H9 (cell line): ENCODE measurements around the gene CPM. TPM values are rescaled to one million over a fixed set of nuclear protein-coding genes. Genes with fewer than 3 reads are reported as not detected.

ENCODE experiments used
- DNase-seq: peaks from one replicate; pipeline ENCODE4 v3.0.0-alpha.2; 2017
- H2AFZ ChIP-seq: one replicate; pipeline ENCODE4 v1.6.1; 2013; ENCODE audit warnings: mild to moderate bottlenecking, low read length, control low read depth, moderate library complexity
- H2AK5ac ChIP-seq: 2 replicates; pipeline ENCODE4 v1.6.1; 2013; ENCODE audit warnings: low read length, control low read depth, mixed read lengths; ENCODE audit not compliant: insufficient read length
- H2BK120ac ChIP-seq: one replicate; pipeline ENCODE4 v1.6.1; 2013; ENCODE audit warnings: low read depth, mild to moderate bottlenecking, low read length, control low read depth, inconsistent platforms; ENCODE audit not compliant: poor library complexity, severe bottlenecking
- H2BK12ac ChIP-seq: 2 replicates; pipeline ENCODE4 v1.6.1; 2013; ENCODE audit warnings: low read length, control low read depth, mixed read lengths, low read depth; ENCODE audit not compliant: insufficient read length
- H2BK15ac ChIP-seq: 2 replicates; pipeline ENCODE4 v1.6.1; 2013; ENCODE audit warnings: low read depth, low read length, control low read depth
- H2BK20ac ChIP-seq: one replicate; pipeline ENCODE4 v1.6.1; 2013; ENCODE audit warnings: low read depth, mild to moderate bottlenecking, low read length, control low read depth, inconsistent platforms; ENCODE audit not compliant: poor library complexity, severe bottlenecking
- H2BK5ac ChIP-seq: 2 replicates; pipeline ENCODE4 v1.6.1; 2013; ENCODE audit warnings: low read length, control low read depth, mixed read lengths; ENCODE audit not compliant: insufficient read length
- H3K14ac ChIP-seq: 2 replicates; pipeline ENCODE4 v1.6.1; 2013; ENCODE audit warnings: low read length, control low read depth; ENCODE audit not compliant: insufficient read depth
- H3K18ac ChIP-seq: 2 replicates; pipeline ENCODE4 v1.6.1; 2013; ENCODE audit warnings: low read depth, mild to moderate bottlenecking, mixed read lengths, low read length, control low read depth; ENCODE audit not compliant: insufficient read length
- H3K23ac ChIP-seq: 2 replicates; pipeline ENCODE4 v1.6.1; 2013; ENCODE audit warnings: low read length, control low read depth, mixed read lengths, low read depth; ENCODE audit not compliant: insufficient read length
- H3K23me2 ChIP-seq: 2 replicates; pipeline ENCODE4 v1.6.1; 2013; ENCODE audit warnings: low read depth, mild to moderate bottlenecking, mixed read lengths, low read length, control low read depth; ENCODE audit not compliant: insufficient read length, poor library complexity, severe bottlenecking
- H3K27ac ChIP-seq: 2 replicates; pipeline ENCODE4 v1.5.1; 2013; ENCODE audit warnings: low read length, control low read depth, mixed read lengths, low read depth; ENCODE audit not compliant: insufficient read length
- H3K27me3 ChIP-seq: 2 replicates; pipeline ENCODE4 v1.6.1; 2013; ENCODE audit warnings: low read length, control low read depth, inconsistent platforms; ENCODE audit not compliant: insufficient read depth
- H3K4ac ChIP-seq: 2 replicates; pipeline ENCODE4 v1.6.1; 2013; ENCODE audit warnings: low read depth, mild to moderate bottlenecking, control low read depth, inconsistent platforms, low read length, moderate library complexity
- H3K4me1 ChIP-seq: 2 replicates; pipeline ENCODE4 v1.6.1; 2013; ENCODE audit warnings: low read length, control low read depth, inconsistent platforms; ENCODE audit not compliant: insufficient read depth
- H3K4me2 ChIP-seq: 2 replicates; pipeline ENCODE4 v1.6.1; 2013; ENCODE audit warnings: low read length, control low read depth, mixed read lengths; ENCODE audit not compliant: insufficient read length, insufficient read depth
- H3K56ac ChIP-seq: 2 replicates; pipeline ENCODE4 v1.6.1; 2013; ENCODE audit warnings: low read depth, mild to moderate bottlenecking, mixed read lengths, low read length, control low read depth; ENCODE audit not compliant: insufficient read length
- H3K79me1 ChIP-seq: 2 replicates; pipeline ENCODE4 v1.6.1; 2013; ENCODE audit warnings: low read depth, mild to moderate bottlenecking, moderate library complexity, low read length, control low read depth, inconsistent platforms; ENCODE audit not compliant: insufficient read depth, poor library complexity, severe bottlenecking
- H3K79me2 ChIP-seq: 2 replicates; pipeline ENCODE4 v1.6.1; 2013; ENCODE audit warnings: low read length, control low read depth, inconsistent platforms; ENCODE audit not compliant: insufficient read depth
- H3K9ac ChIP-seq: 2 replicates; pipeline ENCODE4 v1.6.1; 2013; ENCODE audit warnings: low read length, control low read depth, mixed read lengths; ENCODE audit not compliant: insufficient read length; ENCODE audit errors: extremely low read depth
- H3K9me3 ChIP-seq: one replicate; pipeline ENCODE4 v1.6.1; 2013; ENCODE audit warnings: low read depth, low read length, inconsistent platforms; ENCODE audit not compliant: control insufficient read depth
- H3T11ph ChIP-seq: one replicate; pipeline ENCODE4 v1.6.1; 2013; ENCODE audit warnings: mild to moderate bottlenecking, low read length, control low read depth, inconsistent platforms
- H4K20me1 ChIP-seq: one replicate; pipeline ENCODE4 v1.6.1; 2013; ENCODE audit not compliant: control insufficient read depth, insufficient read length, insufficient read depth
- H4K5ac ChIP-seq: 2 replicates; pipeline ENCODE4 v1.6.1; 2013; ENCODE audit warnings: low read depth, mild to moderate bottlenecking, mixed read lengths, low read length, control low read depth; ENCODE audit not compliant: insufficient read length
- H4K8ac ChIP-seq: replicated peaks from 2 replicates; pipeline ENCODE4 v1.6.1; 2013; ENCODE audit warnings: low read length, control low read depth, mixed read lengths, low read depth; ENCODE audit not compliant: insufficient read length
- H4K91ac ChIP-seq: 2 replicates; pipeline ENCODE4 v1.6.1; 2013; ENCODE audit warnings: low read depth, mild to moderate bottlenecking, moderate library complexity, mixed read lengths, low read length, control low read depth; ENCODE audit not compliant: insufficient read length
- H3K27ac Mint-ChIP-seq, 3 experiments: 2 replicates in 2 of 3; 3 replicates in 1 of 3; pipeline ENCODE4 v1.8.0; 2020 to 2021; ENCODE audit warnings: mixed read lengths in 3 of 3, mild to moderate bottlenecking in 1 of 3, moderate library complexity in 1 of 3
- H3K27me3 Mint-ChIP-seq: 2 replicates; pipeline ENCODE4 v1.8.0; 2021; ENCODE audit warnings: low read depth, mild to moderate bottlenecking, moderate library complexity, mixed read lengths
- H3K36me3 Mint-ChIP-seq, 3 experiments: 2 replicates in 2 of 3; 3 replicates in 1 of 3; pipeline ENCODE4 v1.8.0; 2020 to 2021; ENCODE audit warnings: low read depth in 3 of 3, mixed read lengths in 3 of 3; ENCODE audit not compliant: insufficient read depth in 1 of 3
- H3K4me1 Mint-ChIP-seq, 2 experiments: 2 replicates each; pipeline ENCODE4 v1.8.0; 2020; ENCODE audit warnings: mixed read lengths in 2 of 2
- H3K4me3 Mint-ChIP-seq, 2 experiments: 2 replicates in 1 of 2; 3 replicates in 1 of 2; pipeline ENCODE4 v1.8.0; 2020 to 2021; ENCODE audit warnings: mild to moderate bottlenecking in 2 of 2, mixed read lengths in 2 of 2, moderate library complexity in 1 of 2
- H3K9me3 Mint-ChIP-seq, 2 experiments: 2 replicates in 1 of 2; 3 replicates in 1 of 2; pipeline ENCODE4 v1.8.0; 2020; ENCODE audit warnings: mild to moderate bottlenecking in 2 of 2, mixed read lengths in 2 of 2, moderate library complexity in 1 of 2
- CTCF ChIP-seq: fragments of 200-600 bp; sonication (generic); conservative IDR thresholded peaks from 3 replicates; pipeline ENCODE4 v1.8.0; 2021; ENCODE audit warnings: antibody characterized with exemption, mild to moderate bottlenecking
- total RNA-seq: library from RNA; stranded (reverse); gene quantifications from 2 replicates; pipeline ENCODE4 v1.2.1, GENCODE V29; 2021

CPM gene
- total RNA-seq, 1 experiment from 2014 or later, result 1.2 TPM

- Histone ChIP-seq H4K5ac (no peak overlapping the region), H2BK120ac (no peak overlapping the region), H2AFZ (no peak overlapping the region), H3K79me2 (no peaks in the 10 kb centered on the region), H3K23me2 (no peaks in the 10 kb centered on the region), H3K4me2 (no peak overlapping the region), H2BK5ac (no peak overlapping the region), H3K9ac (no peak overlapping the region), H3T11ph (no peak overlapping the region), H3K56ac (no peak overlapping the region), H3K79me1 (no peaks in the 10 kb centered on the region), H4K8ac (no peak overlapping the region), H3K14ac (no peak overlapping the region), H3K4me1 (no peaks in the 10 kb centered on the region), H3K9me3 (no peaks in the 10 kb centered on the region), H2BK12ac (no peak overlapping the region), H2AK5ac (no peak overlapping the region), H3K27me3 (no peaks in the 10 kb centered on the region), H3K27ac (no peak overlapping the region), H2BK15ac (no peak overlapping the region), H4K91ac (no peak overlapping the region), H3K4ac (no peak overlapping the region), H3K18ac (no peak overlapping the region), H2BK20ac (no peak overlapping the region), H3K23ac (no peak overlapping the region), H4K20me1 (no peaks in the 10 kb centered on the region)
- DNase-seq, result no peak
- Mint-ChIP-seq H3K4me1 (peaks cover 2% of the 10 kb centered on the region in 2 experiments; a peak in 2 of 4 replicates), H3K9me3 (no peaks in the 10 kb centered on the region), H3K27me3 (no peaks in the 10 kb centered on the region), H3K27ac (no peak overlapping the region), H3K36me3 (no peaks in the 10 kb centered on the region), H3K4me3 (no peak overlapping the region)
- no peak for TF ChIP-seq CTCF
Measured at GRCh38 chr12:68888243-68888642, 44.7 kb downstream of the CPM start.
